K562 (cell line): ENCODE results near the gene SIGLEC7. TPM values are rescaled to one million over a fixed set of nuclear protein-coding genes. Genes with fewer than 3 reads are reported as not detected.

Experiments used
- ATAC-seq: fragments of 200-7000 bp; cut with Tn5 transposase; 3 replicates; pipeline ENCODE4 v1.9.1; 2020; ENCODE audit warnings: moderate library complexity
- BruUV-seq: library from RNA; stranded (reverse); fragments of 400-500 nt; replicated peaks from 2 replicates; lab custom pipeline; 2021; lab: Mats Ljungman, UMichigan
- CTCF ChIA-PET: fragments of 300-600 bp; formaldehyde crosslinking; extraction: SDS; loops from one replicate; lab custom pipeline; 2021; ENCODE audit warnings: low intra/inter-chr PET ratio; lab: Yijun Ruan, JAX
- POLR2A ChIA-PET: fragments of 300-600, 350-650 bp; sonication (Branson Sonifier 250); formaldehyde crosslinking; extraction: SDS; loops from one replicate; lab custom pipeline; 2021; ENCODE audit warnings: antibody characterized with exemption, inconsistent platforms; lab: Yijun Ruan, JAX
- DNase-seq, 4 experiments: peaks; one replicate each; pipeline versions ENCODE4 v3.0.0 to v3.0.0-alpha.2; 2011 to 2018; ENCODE audit warnings: low spot score in 3 of 4, mixed read lengths in 3 of 4; ENCODE audit errors: extremely low read depth in 1 of 4
- FAIRE-seq: peaks from 2 replicates; lab custom pipeline; 2011; peaks lifted over from hg19 to GRCh38; lab: Jason Lieb, UNC
- H2AFZ ChIP-seq: 2 replicates; pipeline ENCODE4 v1.6.0; 2011; ENCODE audit warnings: low read depth, low read length, control low read depth, inconsistent platforms
- H3K27ac ChIP-seq: fragments of 200-600 bp; 3 replicates; pipeline ENCODE4 v1.8.0; 2011; ENCODE audit warnings: low read depth, mild to moderate bottlenecking, control low read depth, inconsistent platforms, low read length, moderate library complexity, mixed read lengths; ENCODE audit errors: extremely low read depth
- H3K27me3 ChIP-seq, 2 experiments: fragments of 300-600 bp in 1 of 2; 2 replicates in 1 of 2; 3 replicates in 1 of 2; pipeline versions ENCODE4 v1.6.0 to v1.8.0; 2011; ENCODE audit warnings: inconsistent platforms in 2 of 2, low read length in 2 of 2, mild to moderate bottlenecking in 1 of 2, mixed read lengths in 1 of 2, moderate library complexity in 1 of 2; ENCODE audit not compliant: control insufficient read depth in 2 of 2, insufficient read depth in 2 of 2
- H3K36me3 ChIP-seq: fragments of 300-600 bp; 3 replicates; pipeline ENCODE4 v1.8.0; 2011; ENCODE audit warnings: mild to moderate bottlenecking, low read length, inconsistent platforms; ENCODE audit not compliant: control insufficient read depth, insufficient read depth
- H3K4me1 ChIP-seq, 2 experiments: fragments of 200-600 bp in 1 of 2; replicated peaks in 1 of 2; 2 replicates in 1 of 2; 3 replicates in 1 of 2; pipeline versions ENCODE4 v1.5.1 to v1.8.0; 2011; ENCODE audit warnings: inconsistent platforms in 2 of 2, low read length in 2 of 2, mild to moderate bottlenecking in 1 of 2, mixed read lengths in 1 of 2, moderate library complexity in 1 of 2; ENCODE audit not compliant: control insufficient read depth in 2 of 2, insufficient read depth in 2 of 2
- H3K4me2 ChIP-seq: 2 replicates; pipeline ENCODE4 v1.6.1; 2011; ENCODE audit warnings: low read length, control low read depth, inconsistent platforms, mixed read lengths; ENCODE audit not compliant: insufficient read depth
- H3K4me3 ChIP-seq: fragments of 200-600 bp; sonication (generic), shearing (Covaris generic); 2 replicates; pipeline ENCODE4 v1.5.1; 2016; ENCODE audit warnings: control low read depth, inconsistent platforms
- H3K79me2 ChIP-seq: fragments of 200-600 bp; 3 replicates; pipeline ENCODE4 v1.8.0; 2011; ENCODE audit warnings: low read length, inconsistent platforms; ENCODE audit not compliant: control insufficient read depth, insufficient read depth
- H3K9ac ChIP-seq, 2 experiments: 2 replicates each; pipeline versions ENCODE4 v1.6.0 to v1.6.1; 2011; ENCODE audit warnings: low read depth in 2 of 2, low read length in 2 of 2, control low read depth in 1 of 2, inconsistent platforms in 1 of 2, mild to moderate bottlenecking in 1 of 2, mixed read lengths in 1 of 2; ENCODE audit not compliant: insufficient read depth in 1 of 2
- H3K9me1 ChIP-seq: one replicate; pipeline ENCODE4 v1.6.0; 2011; ENCODE audit warnings: inconsistent platforms, mild to moderate bottlenecking, low read length, moderate library complexity; ENCODE audit not compliant: control insufficient read depth, insufficient read depth
- H3K9me3 ChIP-seq: replicated peaks from 2 replicates; pipeline ENCODE4 v1.5.1; 2011; ENCODE audit warnings: low read depth, low read length, inconsistent platforms; ENCODE audit not compliant: control insufficient read depth, insufficient read depth
- H4K20me1 ChIP-seq: replicated peaks from 2 replicates; pipeline ENCODE4 v1.6.1; 2011; ENCODE audit warnings: low read length, inconsistent platforms, mixed read lengths; ENCODE audit not compliant: control insufficient read depth, insufficient read depth
- CBFB ChIP-seq: sonication (generic); formaldehyde crosslinking; IDR thresholded peaks from 2 replicates; pipeline ENCODE4 v1.4.0; 2020; ENCODE audit warnings: mild to moderate bottlenecking, missing genetic modification reagents
- CBX8 ChIP-seq: fragments of 200-600 bp; sonication (generic); IDR thresholded peaks from 2 replicates; pipeline ENCODE4 v1.6.1; 2012; ENCODE audit warnings: borderline replicate concordance, mixed run types, low read depth, mild to moderate bottlenecking, moderate library complexity, mixed read lengths, low read length, control low read depth, inconsistent platforms; ENCODE audit not compliant: poor library complexity, severe bottlenecking; ENCODE audit errors: extremely low read depth
- DDX20 ChIP-seq: fragments of 450-650 bp; IDR thresholded peaks from 2 replicates; pipeline ENCODE4 v1.6.1; 2016; ENCODE audit warnings: missing genetic modification characterization, low read depth, mild to moderate bottlenecking, missing compliant biosample characterization, moderate library complexity
- GTF2E2 ChIP-seq: fragments of 200-800 bp; sonication (Bioruptor generic); IDR thresholded peaks from 2 replicates; pipeline ENCODE4 v1.6.1; 2016; ENCODE audit warnings: missing genetic modification characterization, missing compliant biosample characterization
- IRF2 ChIP-seq: sonication (generic); formaldehyde crosslinking; IDR thresholded peaks from 2 replicates; pipeline ENCODE4 v1.8.1; 2022; ENCODE audit warnings: mild to moderate bottlenecking, missing genetic modification reagents
- LEF1 ChIP-seq: fragments of 450-650 bp; IDR thresholded peaks from 2 replicates; pipeline ENCODE4 v1.6.1; 2016; ENCODE audit warnings: mild to moderate bottlenecking
- MIER1 ChIP-seq: fragments of 450-650 bp; IDR thresholded peaks from 2 replicates; pipeline ENCODE4 v1.6.1; 2016; ENCODE audit warnings: antibody characterized with exemption, mild to moderate bottlenecking, low read depth
- RB1 ChIP-seq: fragments of 450-650 bp; IDR thresholded peaks from 2 replicates; pipeline ENCODE4 v1.6.1; 2017; ENCODE audit warnings: low read depth, mild to moderate bottlenecking
- SMARCA5 ChIP-seq: fragments of 450-650 bp; IDR thresholded peaks from 2 replicates; pipeline ENCODE4 v1.6.1; 2016
- ZNF224 ChIP-seq: sonication (generic); formaldehyde crosslinking; IDR thresholded peaks from 2 replicates; pipeline ENCODE4 v1.8.0; 2022; ENCODE audit warnings: mild to moderate bottlenecking, missing genetic modification reagents
- ZNF354B ChIP-seq: fragments of 250-450 bp; sonication (Bioruptor Pico); IDR thresholded peaks from 2 replicates; pipeline ENCODE4 v1.4.0; 2020
- ZNF696 ChIP-seq: fragments of 250-450 bp; sonication (Bioruptor Pico); conservative IDR thresholded peaks from 2 replicates; pipeline ENCODE4 v1.4.0; 2020; ENCODE audit warnings: mild to moderate bottlenecking, moderate library complexity
- WGBS: fragments of 100-300 bp; shearing (Covaris generic); methylation state at CpG from one replicate; pipeline ENCODE4 v1.1.6; 2016; ENCODE audit warnings: low coverage, mixed read lengths; ENCODE audit not compliant: insufficient coverage; ENCODE audit errors: missing lambda C conversion rate; 5-methylcytosine and 5-hydroxymethylcytosine counted together
- in situ Hi-C: fragments of 300-500 bp; cut with MboI; formaldehyde crosslinking; loops from 4 replicates; pipeline ENCODE4 v1.15.0; 2018; ENCODE audit warnings: inconsistent platforms, mixed read lengths
- intact Hi-C: fragments of 100-400 bp; cut with micrococcal nuclease; formaldehyde crosslinking; loops from 2 replicates; pipeline ENCODE4 v1.14.2; 2022
- polyA plus RNA-seq, 8 experiments: library from polyadenylated mRNA; depleted of rRNA in 4 of 8; stranded (reverse) in 5 of 8; unstranded in 3 of 8; fragments of >200 nt; fragmentation: Nextera tagmentation in 2 of 8; fragmentation: Illumina TruSeq in 1 of 8; extraction: Ambion mirVana in 2 of 8; extraction: Trizol in 1 of 8; gene quantifications; 2 replicates each; pipeline versions ENCODE4 v1.2.1 to v1.2.3, GENCODE V29; 2011 to 2014; ENCODE audit warnings: inconsistent platforms in 1 of 8, missing spikeins in 1 of 8
- total RNA-seq, 7 experiments: library from RNA; depleted of rRNA in 6 of 7; stranded (reverse); fragments of >200 nt in 6 of 7; fragmentation: Illumina TruSeq in 2 of 7; extraction: Trizol in 2 of 7; gene quantifications; 2 replicates each; pipeline versions ENCODE4 v1.2.1 to v1.2.3, GENCODE V29; 2011 to 2021; ENCODE audit warnings: low replicate concordance in 1 of 7
- TF ChIP-seq, protein P1 (sequence below), 2 experiments: fragments of 450-650 bp; IDR thresholded peaks; 2 replicates each; pipeline ENCODE4 v1.6.1; 2016; ENCODE audit warnings: mild to moderate bottlenecking in 2 of 2, borderline replicate concordance in 1 of 2, low read depth in 1 of 2, moderate library complexity in 1 of 2
- TF ChIP-seq, protein P2 (sequence below): fragments of 250-450 bp; sonication (Bioruptor Pico); IDR thresholded peaks from 2 replicates; pipeline ENCODE4 v1.8.0; 2021; ENCODE audit warnings: moderate library complexity, mild to moderate bottlenecking, inconsistent platforms

SIGLEC7 gene
- total and polyA plus RNA-seq, 9 of the 15 experiments (the other 6 are each of a cell fraction or from before 2014, with no cell fraction given), result 0.10 to 0.12 TPM; not detected in 7

DNA sequence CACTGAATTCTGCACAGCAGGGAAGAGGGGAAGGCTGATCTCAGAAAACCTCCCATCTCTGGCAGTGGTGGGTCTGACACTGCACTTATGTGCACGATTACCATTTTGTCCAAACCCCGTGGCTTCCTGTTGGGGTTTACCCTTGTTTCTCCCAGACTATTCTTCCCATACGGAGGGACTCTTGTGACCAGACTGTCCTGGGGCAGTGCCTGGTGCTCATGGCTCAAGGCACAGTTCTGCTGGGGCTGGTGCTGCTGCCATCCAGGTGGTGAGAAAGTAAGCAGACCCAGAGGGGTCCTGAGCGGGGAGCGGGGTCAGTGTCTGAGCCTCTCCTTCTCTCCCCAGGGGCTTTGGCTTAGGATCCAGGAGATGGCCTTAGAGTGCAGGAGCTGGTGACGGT lies 22.5 kb upstream of the SIGLEC7 start (continued):
- no peak for TF ChIP-seq DDX20 (tag)

DNA sequence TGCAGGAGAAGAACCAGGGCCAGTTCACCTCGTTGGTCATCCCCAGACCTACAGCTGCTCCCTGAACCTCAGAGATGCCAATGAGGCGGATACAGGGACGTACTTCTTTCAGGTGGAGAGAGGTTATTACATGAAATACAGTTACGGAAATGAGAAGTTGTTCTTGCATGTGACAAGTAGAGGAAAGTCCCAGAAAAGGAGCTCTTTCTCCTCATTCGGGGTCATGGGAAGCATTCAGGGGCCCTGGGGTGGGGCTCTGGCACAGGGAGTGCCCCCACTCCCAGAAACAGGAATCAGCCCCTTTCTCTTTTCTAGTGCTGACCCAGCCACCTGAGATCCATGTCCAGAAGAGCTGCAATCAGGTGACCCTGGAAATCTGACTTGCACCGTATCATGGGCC lies 21.9 kb upstream of the SIGLEC7 start:
- BruUV-seq, result no TSS peak
- no peak for TF ChIP-seq GTF2E2 (tag)
- TF ChIP-seq, protein P1, sequence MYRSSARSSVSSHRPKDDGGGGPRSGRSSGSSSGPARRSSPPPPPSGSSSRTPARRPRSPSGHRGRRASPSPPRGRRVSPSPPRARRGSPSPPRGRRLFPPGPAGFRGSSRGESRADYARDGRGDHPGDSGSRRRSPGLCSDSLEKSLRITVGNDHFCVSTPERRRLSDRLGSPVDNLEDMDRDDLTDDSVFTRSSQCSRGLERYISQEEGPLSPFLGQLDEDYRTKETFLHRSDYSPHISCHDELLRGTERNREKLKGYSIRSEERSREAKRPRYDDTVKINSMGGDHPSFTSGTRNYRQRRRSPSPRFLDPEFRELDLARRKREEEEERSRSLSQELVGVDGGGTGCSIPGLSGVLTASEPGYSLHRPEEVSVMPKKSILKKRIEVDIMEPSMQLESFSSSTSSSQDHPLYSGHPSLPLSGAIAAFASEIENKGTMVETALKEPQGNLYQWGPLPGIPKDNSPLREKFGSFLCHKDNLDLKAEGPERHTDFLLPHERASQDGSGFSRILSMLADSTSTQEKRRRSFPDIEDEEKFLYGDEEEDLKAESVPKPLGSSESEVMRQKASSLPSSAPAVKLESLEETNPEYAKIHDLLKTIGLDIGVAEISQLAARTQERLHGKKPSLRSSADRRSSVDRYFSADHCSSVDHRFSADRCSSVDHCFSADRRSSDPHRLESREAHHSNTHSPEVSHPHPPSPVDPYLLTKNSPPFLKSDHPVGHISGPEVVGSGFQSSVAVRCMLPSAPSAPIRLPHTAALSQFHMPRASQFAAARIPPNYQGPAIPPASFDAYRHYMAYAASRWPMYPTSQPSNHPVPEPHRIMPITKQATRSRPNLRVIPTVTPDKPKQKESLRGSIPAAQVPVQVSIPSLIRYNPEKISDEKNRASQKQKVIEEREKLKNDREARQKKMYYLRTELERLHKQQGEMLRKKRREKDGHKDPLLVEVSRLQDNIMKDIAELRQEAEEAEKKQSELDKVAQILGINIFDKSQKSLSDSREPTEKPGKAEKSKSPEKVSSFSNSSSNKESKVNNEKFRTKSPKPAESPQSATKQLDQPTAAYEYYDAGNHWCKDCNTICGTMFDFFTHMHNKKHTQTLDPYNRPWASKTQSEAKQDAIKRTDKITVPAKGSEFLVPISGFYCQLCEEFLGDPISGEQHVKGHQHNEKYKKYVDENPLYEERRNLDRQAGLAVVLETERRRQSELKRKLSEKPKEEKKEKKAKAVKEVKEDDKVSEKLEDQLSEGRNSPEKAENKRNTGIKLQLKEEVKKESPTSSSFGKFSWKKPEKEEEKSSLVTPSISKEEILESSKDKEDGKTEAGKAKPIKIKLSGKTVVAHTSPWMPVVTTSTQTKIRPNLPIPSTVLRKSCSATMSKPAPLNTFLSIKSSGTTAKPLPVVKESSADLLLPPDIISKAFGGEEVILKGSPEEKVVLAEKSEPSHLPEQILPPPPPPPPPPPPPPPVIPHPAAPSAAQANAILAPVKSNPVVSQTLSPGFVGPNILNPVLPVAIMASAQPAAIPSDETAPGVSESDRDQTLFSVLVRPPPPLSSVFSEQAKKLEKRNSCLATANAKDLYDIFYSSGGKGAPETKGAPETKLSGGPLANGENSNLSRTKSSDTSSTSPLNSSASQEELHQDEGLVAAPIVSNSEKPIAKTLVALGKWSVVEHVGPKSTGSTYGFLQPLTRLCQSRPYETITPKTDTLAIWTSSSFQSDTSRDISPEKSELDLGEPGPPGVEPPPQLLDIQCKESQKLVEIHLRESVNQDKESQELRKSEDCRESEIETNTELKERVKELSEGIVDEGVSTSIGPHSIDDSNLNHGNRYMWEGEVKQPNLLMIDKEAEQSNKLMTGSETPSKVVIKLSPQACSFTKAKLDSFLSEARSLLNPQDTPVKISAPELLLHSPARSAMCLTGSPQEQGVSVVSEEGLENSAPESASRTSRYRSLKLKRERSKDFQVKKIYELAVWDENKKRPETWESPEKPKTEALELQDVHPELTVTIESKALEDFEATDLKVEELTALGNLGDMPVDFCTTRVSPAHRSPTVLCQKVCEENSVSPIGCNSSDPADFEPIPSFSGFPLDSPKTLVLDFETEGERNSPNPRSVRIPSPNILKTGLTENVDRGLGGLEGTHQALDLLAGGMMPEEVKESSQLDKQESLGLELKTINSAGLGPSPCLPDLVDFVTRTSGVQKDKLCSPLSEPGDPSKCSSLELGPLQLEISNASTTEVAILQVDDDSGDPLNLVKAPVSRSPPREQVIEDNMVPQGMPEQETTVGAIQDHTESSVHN (IDR thresholded peaks at IDR 0.05; ENCODE audit: borderline replicate concordance in 1 of 2, low read depth in 1 of 2), result no peak
- no peak for TF ChIP-seq IRF2 (CRISPR knock-in tag)
- TF ChIP-seq, protein P2, sequence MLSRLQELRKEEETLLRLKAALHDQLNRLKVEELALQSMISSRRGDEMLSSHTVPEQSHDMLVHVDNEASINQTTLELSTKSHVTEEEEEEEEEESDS (CRISPR knock-in tag), result no peak
- TF ChIP-seq CBFB, result no peak
- TF ChIP-seq ZNF224 (CRISPR knock-in tag), result no peak
- TF ChIP-seq ZNF696 (CRISPR knock-in tag), result no peak
- no peak for TF ChIP-seq ZNF354B (CRISPR knock-in tag)
- TF ChIP-seq MIER1, result no peak
- no peak for TF ChIP-seq LEF1
- TF ChIP-seq SMARCA5, result no peak
- TF ChIP-seq CBX8, result no peak
- no peak for TF ChIP-seq RB1

More for the DNA sequence above, 21.9 kb upstream of the SIGLEC7 start:
- Histone ChIP-seq H3K4me3 (no peak overlapping the region), H3K4me1 (peaks cover 7 to 12% of the 10 kb centered on the region in 2 experiments; a peak in 4 of 5 replicates), H3K9me1 (peaks cover 2% of the 10 kb centered on the region), H3K27me3 (peaks cover 18 to 58% of the 10 kb centered on the region in 2 experiments), H3K79me2 (no peaks in the 10 kb centered on the region), H2AFZ (no peak overlapping the region), H4K20me1 (no peaks in the 10 kb centered on the region), H3K9me3 (no peaks in the 10 kb centered on the region), H3K36me3 (no peaks in the 10 kb centered on the region), H3K27ac (no peak overlapping the region), H3K9ac (no peak overlapping the region), H3K4me2 (no peak overlapping the region)
- intact Hi-C loops (no loop called here), in situ Hi-C loops (no loop called here)
- ATAC-seq (no peak), FAIRE-seq (no peak), DNase-seq (no peak)
- 51% methylated on average over 5 of the region's 6 CpGs for WGBS
- ChIA-PET POLR2A (interaction anchor here (0.6 to 1.0 kb wide), 4 partner anchors 9 to 36 kb away, joined by 3 to 5 read pairs (median 4); no protein-coding TSS in a partner anchor), CTCF (no interaction called here)
